Measurements from ENCODE around the gene TTYH2.
"Not testable (repeated sequence)": the region's sequence is repeated elsewhere in the genome, so short reads cannot be mapped to it uniquely, and the experiment has no call there.

TTYH2 gene

DNA sequence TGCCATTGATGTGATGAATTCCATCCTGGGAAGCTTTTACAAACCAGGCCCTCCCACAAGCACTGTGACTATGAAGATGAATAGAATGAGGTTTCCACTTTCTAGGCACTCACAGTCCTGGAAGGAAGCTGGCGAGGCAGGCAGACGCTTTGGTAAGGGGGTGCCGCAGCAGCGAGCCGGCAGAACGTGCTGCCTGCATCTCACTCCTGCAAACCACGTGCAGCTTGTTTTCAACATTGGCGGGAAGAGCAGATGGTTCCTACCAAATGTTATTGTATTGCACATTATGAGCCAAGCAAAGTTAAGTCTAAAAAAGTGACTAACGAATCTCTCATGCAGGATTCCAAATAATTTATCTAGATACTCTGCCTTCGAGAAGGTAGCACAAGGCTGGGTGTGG is 57.0 kb downstream of the TTYH2 start:
- DNase-seq = no peak
- H3K4me3 ChIP-seq (ENCODE audit: insufficient read depth, low read depth, low read length, poor library complexity, severe bottlenecking) = no peak overlapping the region
- peaks cover 14% of the 10 kb centered on the region for H3K4me1 ChIP-seq (ENCODE audit: control insufficient read depth, insufficient read depth, low read length, poor library complexity, severe bottlenecking)
- H3K27me3 ChIP-seq (replicated peaks; ENCODE audit: control insufficient read depth, insufficient read depth, low read length, poor library complexity, severe bottlenecking) = no peaks in the 10 kb centered on the region
- H3K36me3 ChIP-seq (ENCODE audit: control insufficient read depth, insufficient read depth, low read length) = no peaks in the 10 kb centered on the region
- no peak overlapping the region for H3K27ac ChIP-seq (ENCODE audit: insufficient read depth, low read length, poor library complexity, severe bottlenecking)
- no peaks in the 10 kb centered on the region for H3K9me3 ChIP-seq (ENCODE audit: control insufficient read depth, low read length)

- no peak overlapping the region for H3K27ac ChIP-seq (ENCODE audit: insufficient read depth, low read length, poor library complexity, severe bottlenecking)
- H3K9me3 ChIP-seq (ENCODE audit: control insufficient read depth, low read length) = no peaks in the 10 kb centered on the region
- no peaks in the 10 kb centered on the region for H3K36me3 ChIP-seq (ENCODE audit: control insufficient read depth, insufficient read depth, low read length)
- DNase-seq = no peak
- no peaks in the 10 kb centered on the region for H3K27me3 ChIP-seq (replicated peaks; ENCODE audit: control insufficient read depth, insufficient read depth, low read length, poor library complexity, severe bottlenecking)
- peaks cover 15% of the 10 kb centered on the region for H3K4me1 ChIP-seq (ENCODE audit: control insufficient read depth, insufficient read depth, low read length, poor library complexity, severe bottlenecking)
- H3K4me3 ChIP-seq (ENCODE audit: insufficient read depth, low read depth, low read length, poor library complexity, severe bottlenecking) = no peak overlapping the region
Observed at GRCh38 chr17:74271281-74271680, 57.9 kb downstream of the TTYH2 start.

DNA sequence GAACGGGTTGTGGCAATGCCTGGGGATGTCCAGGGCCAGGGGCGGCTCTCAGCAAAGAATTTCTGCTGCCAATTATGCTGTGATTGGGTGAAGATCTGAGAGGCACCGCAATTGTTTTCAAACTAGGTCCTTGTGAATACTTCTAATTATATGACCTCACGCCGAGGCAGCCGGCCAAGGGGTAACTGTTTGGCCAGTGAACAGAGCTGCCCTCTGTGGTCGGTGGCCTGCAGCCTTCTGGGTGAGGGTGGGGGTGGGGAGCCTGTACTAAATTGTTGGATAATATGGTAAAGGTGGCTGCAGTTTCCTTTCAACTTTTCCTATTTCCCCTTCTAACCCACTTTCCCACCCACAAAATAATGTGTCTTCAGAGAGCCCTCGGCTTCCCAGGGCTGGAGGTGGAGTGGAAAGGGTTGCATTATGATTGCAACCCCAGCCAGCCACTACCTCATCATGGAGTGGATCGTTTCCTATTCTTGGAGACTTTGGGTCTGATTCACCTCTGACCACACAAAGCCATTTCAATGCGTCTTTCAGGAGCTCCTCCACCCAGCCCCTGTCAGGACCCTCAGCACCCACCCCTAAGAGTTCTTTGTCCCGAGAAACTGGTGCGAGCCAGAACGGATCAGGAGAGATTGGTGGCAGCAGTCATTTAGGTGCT is 58.7 kb downstream of the TTYH2 start:
- peaks cover 18% of the 10 kb centered on the region for H3K4me1 ChIP-seq (ENCODE audit: control insufficient read depth, insufficient read depth, low read length, poor library complexity, severe bottlenecking)
- H3K4me3 ChIP-seq (ENCODE audit: insufficient read depth, low read depth, low read length, poor library complexity, severe bottlenecking) = no peak overlapping the region
- no peaks in the 10 kb centered on the region for H3K36me3 ChIP-seq (ENCODE audit: control insufficient read depth, insufficient read depth, low read length)
- no peak overlapping the region for H3K27ac ChIP-seq (ENCODE audit: insufficient read depth, low read length, poor library complexity, severe bottlenecking)
- H3K9me3 ChIP-seq (ENCODE audit: control insufficient read depth, low read length) = no peaks in the 10 kb centered on the region
- no peaks in the 10 kb centered on the region for H3K27me3 ChIP-seq (replicated peaks; ENCODE audit: control insufficient read depth, insufficient read depth, low read length, poor library complexity, severe bottlenecking)
- DNase-seq = no peak

GRCh38 chr17:74272731-74273201 is 59.4 kb downstream of the TTYH2 start:
- no peak overlapping the region for H3K27ac ChIP-seq (ENCODE audit: insufficient read depth, low read length, poor library complexity, severe bottlenecking)
- H3K27me3 ChIP-seq (replicated peaks; ENCODE audit: control insufficient read depth, insufficient read depth, low read length, poor library complexity, severe bottlenecking) = no peaks in the 10 kb centered on the region
- peaks cover 18% of the 10 kb centered on the region for H3K4me1 ChIP-seq (ENCODE audit: control insufficient read depth, insufficient read depth, low read length, poor library complexity, severe bottlenecking)
- DNase-seq = no peak
- H3K36me3 ChIP-seq (ENCODE audit: control insufficient read depth, insufficient read depth, low read length) = no peaks in the 10 kb centered on the region
- H3K4me3 ChIP-seq (ENCODE audit: insufficient read depth, low read depth, low read length, poor library complexity, severe bottlenecking) = no peak overlapping the region
- no peaks in the 10 kb centered on the region for H3K9me3 ChIP-seq (ENCODE audit: control insufficient read depth, low read length)

DNA sequence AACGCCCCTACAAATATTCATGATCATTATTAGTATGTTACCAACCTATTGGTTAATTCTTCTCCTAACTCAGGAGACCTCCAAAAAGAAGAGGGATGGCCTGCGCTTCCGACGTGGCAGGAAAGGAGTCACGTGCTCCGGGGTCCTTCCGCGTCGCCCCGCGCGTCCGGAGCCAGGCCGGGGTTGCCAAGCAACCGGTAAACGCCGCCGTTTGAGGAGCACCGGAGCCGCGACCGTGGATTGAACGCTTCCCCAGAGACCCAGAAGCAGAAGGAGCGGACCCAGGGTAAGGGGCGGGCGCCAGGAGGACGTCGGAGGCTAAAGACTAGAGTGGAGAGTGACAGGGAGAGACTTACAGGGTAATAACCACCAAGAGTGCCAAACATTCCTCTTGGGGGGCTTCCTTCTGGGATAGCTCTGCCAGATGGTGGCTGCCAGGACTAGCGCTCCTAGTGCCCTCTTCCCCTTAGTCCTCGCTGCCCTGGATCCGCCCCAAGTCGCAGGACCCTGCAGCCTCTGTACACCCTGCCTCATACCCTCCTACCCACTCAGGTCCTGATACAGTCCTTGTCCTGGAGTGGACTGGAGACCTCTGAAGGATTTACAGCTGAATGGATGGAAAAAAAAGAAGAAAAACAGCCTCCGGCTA is 60.8 kb downstream of the TTYH2 start, which contains the start of gene DNAI2:
TSS of gene DNAI2 (plus strand) at position 175 of the 649 bp plus-strand sequence. CDS start 7,584 bp downstream, outside the sequence.
- Histone ChIP-seq H3K27me3 (replicated peaks; ENCODE audit: control insufficient read depth, insufficient read depth, low read length, poor library complexity, severe bottlenecking) (no peaks in the 10 kb centered on the region), H3K9me3 (ENCODE audit: control insufficient read depth, low read length) (no peaks in the 10 kb centered on the region), H3K4me3 (ENCODE audit: insufficient read depth, low read depth, low read length, poor library complexity, severe bottlenecking) (peak within 1 kb of the TSS; percentile 49), H3K4me1 (ENCODE audit: control insufficient read depth, insufficient read depth, low read length, poor library complexity, severe bottlenecking) (peaks cover 21% of the 10 kb centered on the region), H3K27ac (ENCODE audit: insufficient read depth, low read length, poor library complexity, severe bottlenecking) (peak within 1 kb of the TSS; percentile 63), H3K36me3 (ENCODE audit: control insufficient read depth, insufficient read depth, low read length) (no peaks in the 10 kb centered on the region)
- DNase-seq = peak; percentile 6 to 24 (median 14)

- no peaks in the 10 kb centered on the region for H3K36me3 ChIP-seq (ENCODE audit: control insufficient read depth, insufficient read depth, low read length)
- H3K4me3 ChIP-seq (ENCODE audit: insufficient read depth, low read depth, low read length, poor library complexity, severe bottlenecking) = peak overlapping the region; percentile 49
- H3K27me3 ChIP-seq (replicated peaks; ENCODE audit: control insufficient read depth, insufficient read depth, low read length, poor library complexity, severe bottlenecking) = no peaks in the 10 kb centered on the region
- no peaks in the 10 kb centered on the region for H3K9me3 ChIP-seq (ENCODE audit: control insufficient read depth, low read length)
- DNase-seq = no peak
- peak overlapping the region; percentile 63 for H3K27ac ChIP-seq (ENCODE audit: insufficient read depth, low read length, poor library complexity, severe bottlenecking)
- peaks cover 27% of the 10 kb centered on the region for H3K4me1 ChIP-seq (ENCODE audit: control insufficient read depth, insufficient read depth, low read length, poor library complexity, severe bottlenecking)
Observed at GRCh38 chr17:74274709-74275340, 61.5 kb downstream of the TTYH2 start.

DNA sequence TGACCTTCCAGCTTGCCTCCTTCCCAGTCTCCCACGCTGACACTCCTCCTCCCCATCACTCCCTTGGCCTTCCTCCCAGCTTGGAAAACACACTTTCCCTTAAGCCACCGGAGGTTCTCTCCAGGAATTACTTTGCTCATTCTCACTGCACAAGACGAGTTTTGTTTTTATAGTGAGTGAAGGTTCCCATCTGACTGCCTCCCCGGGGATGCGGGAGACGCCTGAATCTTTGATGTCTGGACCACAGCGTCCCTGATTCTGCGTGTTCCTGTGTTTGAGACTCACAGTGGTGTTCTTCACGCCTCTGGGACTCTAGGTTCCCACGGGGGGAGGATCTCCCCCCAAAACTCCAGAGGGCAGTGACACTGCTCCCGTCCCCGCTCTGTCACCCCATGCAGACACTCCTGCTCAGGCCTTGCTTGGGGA is 62.7 kb downstream of the TTYH2 start:
- peaks cover 37% of the 10 kb centered on the region for H3K4me1 ChIP-seq (ENCODE audit: control insufficient read depth, insufficient read depth, low read length, poor library complexity, severe bottlenecking)
- no peak overlapping the region for H3K4me3 ChIP-seq (ENCODE audit: insufficient read depth, low read depth, low read length, poor library complexity, severe bottlenecking)
- DNase-seq = no peak
- H3K27me3 ChIP-seq (replicated peaks; ENCODE audit: control insufficient read depth, insufficient read depth, low read length, poor library complexity, severe bottlenecking) = no peaks in the 10 kb centered on the region
- H3K36me3 ChIP-seq (ENCODE audit: control insufficient read depth, insufficient read depth, low read length) = no peaks in the 10 kb centered on the region
- H3K9me3 ChIP-seq (ENCODE audit: control insufficient read depth, low read length) = no peaks in the 10 kb centered on the region
- no peak overlapping the region for H3K27ac ChIP-seq (ENCODE audit: insufficient read depth, low read length, poor library complexity, severe bottlenecking)

- H3K27me3 ChIP-seq (replicated peaks; ENCODE audit: control insufficient read depth, insufficient read depth, low read length, poor library complexity, severe bottlenecking) = no peaks in the 10 kb centered on the region
- no peaks in the 10 kb centered on the region for H3K9me3 ChIP-seq (ENCODE audit: control insufficient read depth, low read length)
- no peak overlapping the region for H3K27ac ChIP-seq (ENCODE audit: insufficient read depth, low read length, poor library complexity, severe bottlenecking)
- H3K4me3 ChIP-seq (ENCODE audit: insufficient read depth, low read depth, low read length, poor library complexity, severe bottlenecking) = no peak overlapping the region
- H3K4me1 ChIP-seq (ENCODE audit: control insufficient read depth, insufficient read depth, low read length, poor library complexity, severe bottlenecking) = peaks cover 38% of the 10 kb centered on the region
- H3K36me3 ChIP-seq (ENCODE audit: control insufficient read depth, insufficient read depth, low read length) = no peaks in the 10 kb centered on the region
- no peak for DNase-seq
Observed at GRCh38 chr17:74276541-74277009, 63.2 kb downstream of the TTYH2 start.

DNA sequence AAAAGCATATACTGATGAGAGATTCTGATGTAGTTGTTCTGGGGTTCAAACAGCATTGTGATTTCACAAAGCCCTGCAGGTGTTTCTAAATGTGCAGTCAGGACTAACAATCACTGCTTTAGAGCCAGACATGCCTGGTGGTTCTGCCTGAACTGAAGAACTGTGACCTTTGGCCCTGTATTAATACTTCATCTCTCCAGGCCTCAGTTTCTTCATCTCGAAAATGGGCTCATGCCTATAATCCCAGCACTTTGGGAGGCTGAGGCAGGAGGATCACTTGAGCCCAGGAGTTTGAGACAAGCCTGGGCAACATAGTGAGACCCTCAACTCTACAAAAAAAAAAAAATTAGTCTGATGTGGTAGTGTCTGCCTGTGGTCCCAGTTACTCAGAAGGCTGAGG is 64.6 kb downstream of the TTYH2 start:
- Histone ChIP-seq H3K9me3 (ENCODE audit: control insufficient read depth, low read length) (no peaks in the 10 kb centered on the region), H3K27ac (ENCODE audit: insufficient read depth, low read length, poor library complexity, severe bottlenecking) (no peak overlapping the region), H3K27me3 (replicated peaks; ENCODE audit: control insufficient read depth, insufficient read depth, low read length, poor library complexity, severe bottlenecking) (no peaks in the 10 kb centered on the region), H3K4me1 (ENCODE audit: control insufficient read depth, insufficient read depth, low read length, poor library complexity, severe bottlenecking) (peaks cover 51% of the 10 kb centered on the region), H3K4me3 (ENCODE audit: insufficient read depth, low read depth, low read length, poor library complexity, severe bottlenecking) (no peak overlapping the region), H3K36me3 (ENCODE audit: control insufficient read depth, insufficient read depth, low read length) (no peaks in the 10 kb centered on the region)
- no peak for DNase-seq

- not testable (repeated sequence) for H3K9me3 ChIP-seq (ENCODE audit: control insufficient read depth, low read length); H3K4me3 ChIP-seq (ENCODE audit: insufficient read depth, low read depth, low read length, poor library complexity, severe bottlenecking); DNase-seq; H3K27me3 ChIP-seq (replicated peaks; ENCODE audit: control insufficient read depth, insufficient read depth, low read length, poor library complexity, severe bottlenecking); H3K36me3 ChIP-seq (ENCODE audit: control insufficient read depth, insufficient read depth, low read length)
- Histone ChIP-seq H3K27ac (ENCODE audit: insufficient read depth, low read length, poor library complexity, severe bottlenecking) (peak overlapping the region; percentile 68), H3K4me1 (ENCODE audit: control insufficient read depth, insufficient read depth, low read length, poor library complexity, severe bottlenecking) (peaks cover 47% of the 10 kb centered on the region)
Observed at GRCh38 chr17:74279617-74280016, 66.2 kb downstream of the TTYH2 start.

All from effector memory CD4-positive, alpha-beta T cell (primary cell).